Measurements from ENCODE around the gene GMEB1.

DNA sequence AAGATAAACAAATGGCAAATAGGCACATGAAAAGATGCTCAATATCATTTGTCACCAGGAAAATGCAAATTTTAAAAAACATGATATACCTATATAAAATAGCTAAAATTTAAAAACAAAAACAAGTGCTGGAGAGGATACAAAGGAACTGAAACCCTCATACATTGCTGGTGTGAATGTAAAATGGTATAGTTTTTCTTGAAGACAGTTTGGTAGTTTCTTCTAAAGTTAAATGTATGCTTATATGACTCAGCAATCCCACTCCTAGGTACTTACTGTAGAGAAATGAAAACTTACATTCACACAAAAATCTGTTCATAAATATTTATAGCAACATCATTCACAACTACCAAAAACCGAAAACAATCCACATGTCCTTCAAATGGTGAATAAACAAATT, 36.9 kb upstream of the GMEB1 start:
- TF ChIP-seq CEBPB (IDR thresholded peaks at IDR 0.05) (no peak), TAF1 (IDR thresholded peaks at IDR 0.05; ENCODE audit: low read depth) (no peak), RAD21 (IDR thresholded peaks at IDR 0.05; ENCODE audit: low read depth) (no peak), TEAD4 (IDR thresholded peaks at IDR 0.05) (no peak), EP300 (IDR thresholded peaks at IDR 0.05; ENCODE audit: borderline replicate concordance) (no peak), EGR1 (IDR thresholded peaks at IDR 0.05) (no peak), FOXM1 (IDR thresholded peaks at IDR 0.05; ENCODE audit: borderline replicate concordance, low read depth) (no peak), CREB1 (IDR thresholded peaks at IDR 0.05; ENCODE audit: low read depth) (no peak), YY1 (IDR thresholded peaks at IDR 0.05; ENCODE audit: low read depth) (no peak), TCF12 (IDR thresholded peaks at IDR 0.05; ENCODE audit: low read depth) (no peak), ZBTB7A (IDR thresholded peaks at IDR 0.05; ENCODE audit: low read depth) (no peak)
- TF ChIP-seq, protein P1, sequence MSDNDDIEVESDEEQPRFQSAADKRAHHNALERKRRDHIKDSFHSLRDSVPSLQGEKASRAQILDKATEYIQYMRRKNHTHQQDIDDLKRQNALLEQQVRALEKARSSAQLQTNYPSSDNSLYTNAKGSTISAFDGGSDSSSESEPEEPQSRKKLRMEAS (IDR thresholded peaks at IDR 0.05), result no peak
- TF ChIP-seq, protein P2, sequence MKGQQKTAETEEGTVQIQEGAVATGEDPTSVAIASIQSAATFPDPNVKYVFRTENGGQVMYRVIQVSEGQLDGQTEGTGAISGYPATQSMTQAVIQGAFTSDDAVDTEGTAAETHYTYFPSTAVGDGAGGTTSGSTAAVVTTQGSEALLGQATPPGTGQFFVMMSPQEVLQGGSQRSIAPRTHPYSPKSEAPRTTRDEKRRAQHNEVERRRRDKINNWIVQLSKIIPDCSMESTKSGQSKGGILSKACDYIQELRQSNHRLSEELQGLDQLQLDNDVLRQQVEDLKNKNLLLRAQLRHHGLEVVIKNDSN (IDR thresholded peaks at IDR 0.05), result no peak
- TF ChIP-seq, protein P3, sequence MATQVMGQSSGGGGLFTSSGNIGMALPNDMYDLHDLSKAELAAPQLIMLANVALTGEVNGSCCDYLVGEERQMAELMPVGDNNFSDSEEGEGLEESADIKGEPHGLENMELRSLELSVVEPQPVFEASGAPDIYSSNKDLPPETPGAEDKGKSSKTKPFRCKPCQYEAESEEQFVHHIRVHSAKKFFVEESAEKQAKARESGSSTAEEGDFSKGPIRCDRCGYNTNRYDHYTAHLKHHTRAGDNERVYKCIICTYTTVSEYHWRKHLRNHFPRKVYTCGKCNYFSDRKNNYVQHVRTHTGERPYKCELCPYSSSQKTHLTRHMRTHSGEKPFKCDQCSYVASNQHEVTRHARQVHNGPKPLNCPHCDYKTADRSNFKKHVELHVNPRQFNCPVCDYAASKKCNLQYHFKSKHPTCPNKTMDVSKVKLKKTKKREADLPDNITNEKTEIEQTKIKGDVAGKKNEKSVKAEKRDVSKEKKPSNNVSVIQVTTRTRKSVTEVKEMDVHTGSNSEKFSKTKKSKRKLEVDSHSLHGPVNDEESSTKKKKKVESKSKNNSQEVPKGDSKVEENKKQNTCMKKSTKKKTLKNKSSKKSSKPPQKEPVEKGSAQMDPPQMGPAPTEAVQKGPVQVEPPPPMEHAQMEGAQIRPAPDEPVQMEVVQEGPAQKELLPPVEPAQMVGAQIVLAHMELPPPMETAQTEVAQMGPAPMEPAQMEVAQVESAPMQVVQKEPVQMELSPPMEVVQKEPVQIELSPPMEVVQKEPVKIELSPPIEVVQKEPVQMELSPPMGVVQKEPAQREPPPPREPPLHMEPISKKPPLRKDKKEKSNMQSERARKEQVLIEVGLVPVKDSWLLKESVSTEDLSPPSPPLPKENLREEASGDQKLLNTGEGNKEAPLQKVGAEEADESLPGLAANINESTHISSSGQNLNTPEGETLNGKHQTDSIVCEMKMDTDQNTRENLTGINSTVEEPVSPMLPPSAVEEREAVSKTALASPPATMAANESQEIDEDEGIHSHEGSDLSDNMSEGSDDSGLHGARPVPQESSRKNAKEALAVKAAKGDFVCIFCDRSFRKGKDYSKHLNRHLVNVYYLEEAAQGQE (IDR thresholded peaks at IDR 0.05; ENCODE audit: low read depth), result no peak
